IPS-18c (cell line): ENCODE results near the gene THAP7.
"Not testable (repeated sequence)": the region's sequence is repeated elsewhere in the genome, so short reads cannot be mapped to it uniquely, and the experiment has no call there.

Experiments
- H3K4me3 ChIP-seq: 2 replicates; pipeline ENCODE4 v1.7.0; 2013; ENCODE audit warnings: low read depth, mild to moderate bottlenecking, low read length, moderate library complexity; ENCODE audit not compliant: insufficient read depth
- H3K9me3 ChIP-seq: one replicate; pipeline ENCODE4 v1.6.1; 2013; ENCODE audit warnings: mild to moderate bottlenecking, low read length, moderate library complexity; ENCODE audit not compliant: control insufficient read depth, insufficient read depth

Gene THAP7

GRCh38 chr22:21001601-21002325, at the start of gene THAP7:
Gene THAP7 (minus strand): TSS chr22:21002118. CDS start chr22:21001911, 207 bp downstream.
- no peaks in the 10 kb centered on the region for H3K9me3 ChIP-seq
- H3K4me3 ChIP-seq: peak within 1 kb of the TSS; percentile 98

- Histone ChIP-seq H3K9me3 (no peaks in the 10 kb centered on the region), H3K4me3 (no peak overlapping the region)
These were observed 49.4 kb upstream of the THAP7 start for GRCh38 chr22:21051145-21051830.

GRCh38 chr22:21048965-21049364, 47.0 kb upstream of the THAP7 start:
- H3K9me3 ChIP-seq, H3K4me3 ChIP-seq: not testable (repeated sequence)

GRCh38 chr22:21048448-21048847, 46.5 kb upstream of the THAP7 start:
- H3K9me3 ChIP-seq, H3K4me3 ChIP-seq: not testable (repeated sequence)

GRCh38 chr22:21047730-21048129, 45.8 kb upstream of the THAP7 start:
- Histone ChIP-seq H3K9me3 (no peaks in the 10 kb centered on the region), H3K4me3 (no peak overlapping the region)

- Histone ChIP-seq H3K4me3 (no peak overlapping the region), H3K9me3 (no peaks in the 10 kb centered on the region)
These were observed 45.2 kb upstream of the THAP7 start for GRCh38 chr22:21047035-21047661.

- no peaks in the 10 kb centered on the region for H3K9me3 ChIP-seq
- peak within 1 kb of the TSS; percentile 69 for H3K4me3 ChIP-seq
These were observed 43.8 kb upstream of the THAP7 start, which contains the start of gene LRRC74B for GRCh38 chr22:21045585-21046294. Gene LRRC74B (plus strand): TSS chr22:21045946. CDS start chr22:21045987, 41 bp downstream.

GRCh38 chr22:21044931-21045584, 43.1 kb upstream of the THAP7 start:
- Histone ChIP-seq H3K9me3 (no peaks in the 10 kb centered on the region), H3K4me3 (no peak overlapping the region; the same call in 1 of the 2 replicates)

GRCh38 chr22:21043860-21044535, 42.1 kb upstream of the THAP7 start:
- H3K4me3 ChIP-seq: no peak overlapping the region

GRCh38 chr22:21042978-21043859, 41.3 kb upstream of the THAP7 start:
- H3K9me3 ChIP-seq: no peaks in the 10 kb centered on the region
- no peak overlapping the region for H3K4me3 ChIP-seq

More at GRCh38 chr22:21043860-21044535, 42.1 kb upstream of the THAP7 start:
- H3K9me3 ChIP-seq: no peaks in the 10 kb centered on the region

- H3K4me3 ChIP-seq: no peak overlapping the region
- H3K9me3 ChIP-seq: no peaks in the 10 kb centered on the region
These were observed 40.0 kb upstream of the THAP7 start for GRCh38 chr22:21041937-21042336.

GRCh38 chr22:21039158-21039557, 37.2 kb upstream of the THAP7 start:
- H3K4me3 ChIP-seq, H3K9me3 ChIP-seq: not testable (repeated sequence)

- no peaks in the 10 kb centered on the region for H3K9me3 ChIP-seq
- no peak overlapping the region for H3K4me3 ChIP-seq
These were observed 36.5 kb upstream of the THAP7 start for GRCh38 chr22:21038405-21038804.

GRCh38 chr22:21034989-21035388, 33.1 kb upstream of the THAP7 start:
- Histone ChIP-seq H3K9me3 (no peaks in the 10 kb centered on the region), H3K4me3 (no peak overlapping the region)

- Histone ChIP-seq H3K9me3 (no peaks in the 10 kb centered on the region), H3K4me3 (no peak overlapping the region)
These were observed 32.0 kb upstream of the THAP7 start for GRCh38 chr22:21033895-21034294.
